GM18508 (cell line): ENCODE results near the gene KCNQ4.

Source experiments
- ATAC-seq: cut with Tn5 transposase; IDR thresholded peaks from one replicate; pipeline ENCODE4 v1.9.1; 2021; ENCODE audit warnings: moderate number of reproducible peaks; ENCODE audit not compliant: insufficient read depth, unreplicated experiment

The KCNQ4 gene

DNA sequence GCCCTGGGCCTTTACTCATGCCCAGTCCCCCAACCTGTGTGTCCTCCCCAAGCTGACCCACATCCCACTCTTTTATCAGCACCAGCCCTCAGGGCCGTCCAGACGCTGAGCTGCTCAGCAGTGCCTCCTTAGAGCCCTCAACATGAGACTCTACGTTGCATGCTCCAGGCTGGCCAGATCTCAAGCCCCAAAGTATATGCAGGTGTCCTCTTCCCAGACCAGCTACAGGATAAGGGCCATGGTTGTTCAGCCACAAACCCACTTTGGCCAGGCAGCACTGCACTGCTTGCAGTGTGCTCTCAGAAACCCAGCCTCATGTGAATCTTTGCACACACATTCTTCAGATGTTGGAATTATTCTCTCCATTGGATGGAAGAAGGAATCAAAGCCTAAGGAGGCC lies 72.5 kb downstream of the KCNQ4 start:
- no peak for ATAC-seq

DNA sequence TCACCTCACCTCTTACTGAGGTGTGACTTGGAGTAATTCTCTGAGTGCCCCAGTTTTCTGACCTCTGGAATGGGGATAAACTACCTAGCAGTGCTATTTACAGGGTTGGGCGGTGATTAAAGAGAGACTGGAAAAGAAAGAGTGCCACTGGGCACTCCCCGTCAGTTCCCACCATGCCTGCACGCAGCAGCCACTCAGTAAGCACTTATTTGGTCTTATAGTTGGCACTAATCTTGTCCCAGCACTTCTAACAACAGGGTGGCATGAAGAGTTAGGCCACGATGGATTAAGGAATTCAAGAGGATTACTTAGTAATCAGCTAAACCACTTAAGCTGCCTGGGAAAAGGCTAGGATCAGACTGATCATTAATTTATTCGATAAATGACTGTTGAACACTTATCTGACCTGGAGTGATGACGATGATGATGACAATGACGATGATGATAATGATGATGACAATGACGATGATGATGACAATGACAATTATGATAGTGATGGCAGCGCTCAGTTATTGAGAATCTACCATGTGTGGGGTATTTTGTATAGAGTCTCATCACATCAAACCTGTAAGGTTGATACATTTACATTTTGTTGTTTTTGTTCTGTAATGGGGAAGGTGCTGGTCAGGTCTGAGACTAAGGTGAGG lies 73.2 kb downstream of the KCNQ4 start:
- no peak for ATAC-seq

DNA sequence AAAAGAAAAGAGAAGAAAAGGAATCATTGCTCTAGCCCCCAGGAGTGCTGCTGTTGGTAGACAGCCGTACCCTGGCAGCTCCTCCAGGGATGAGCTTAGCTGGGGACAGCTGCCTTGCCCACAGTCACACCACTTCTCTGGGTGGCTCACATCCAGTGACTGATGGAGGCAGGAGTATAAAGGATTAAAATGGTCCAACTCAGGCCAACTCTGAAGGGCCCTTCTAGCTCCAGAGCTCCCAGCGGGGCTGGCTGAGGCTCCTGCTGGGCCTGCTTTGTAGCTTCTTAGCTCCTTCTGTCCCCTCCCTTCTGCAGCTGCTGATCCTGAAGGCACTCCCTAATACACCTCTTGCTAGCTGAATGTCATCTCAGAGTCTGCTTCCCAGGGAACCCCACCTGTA lies 74.2 kb downstream of the KCNQ4 start:
- ATAC-seq, result no peak

- no peak for ATAC-seq
These were observed 75.3 kb downstream of the KCNQ4 start for GRCh38 chr1:40858856-40859416.

- no peak for ATAC-seq
These were observed 77.2 kb downstream of the KCNQ4 start for GRCh38 chr1:40860706-40861223.

GRCh38 chr1:40861224-40862003 lies 77.8 kb downstream of the KCNQ4 start:
- ATAC-seq, result no peak

DNA sequence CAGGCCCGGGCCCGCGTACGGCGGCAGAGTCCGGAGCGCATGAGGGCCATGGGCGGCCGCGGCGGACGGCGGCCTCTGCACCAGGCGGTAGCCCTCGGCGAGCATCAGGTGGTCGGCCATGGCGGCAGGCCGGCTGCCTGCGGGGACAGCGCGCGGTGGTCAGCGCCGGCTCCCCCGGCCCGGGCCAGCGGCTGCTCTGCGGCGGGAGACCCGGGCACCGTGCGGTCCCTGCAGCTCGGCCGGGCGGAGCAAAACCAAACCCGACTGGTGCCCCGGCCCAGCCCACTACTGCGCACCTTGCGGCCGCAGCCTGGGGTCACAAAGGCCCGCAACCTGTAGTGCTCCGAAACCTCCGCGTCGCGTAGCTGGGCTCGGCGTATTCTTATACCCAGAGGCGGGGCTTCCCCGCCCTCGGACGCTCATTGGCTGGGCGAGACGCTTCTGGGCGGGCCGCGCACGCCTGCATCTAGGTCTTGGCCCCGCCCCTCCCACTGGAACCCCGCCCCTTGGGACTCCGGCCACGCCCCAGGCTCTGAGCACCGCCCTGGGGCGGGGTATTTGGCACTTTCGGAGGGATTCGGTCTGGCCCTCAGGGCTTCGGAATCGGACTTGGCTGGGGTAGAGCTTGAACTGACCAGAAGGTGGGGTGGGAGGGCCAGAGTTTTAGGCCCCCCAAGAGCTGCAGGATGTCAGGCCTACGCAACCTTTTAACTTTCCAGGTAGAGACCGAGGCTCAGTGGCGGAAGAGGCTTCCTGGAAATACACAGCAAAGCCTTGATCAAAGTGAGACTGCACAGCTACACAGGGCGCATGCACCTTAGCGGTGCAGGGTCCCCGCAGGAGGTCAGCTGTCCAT lies 78.6 kb downstream of the KCNQ4 start, which contains the start of gene CITED4:
Gene CITED4, minus strand, starts transcription at position 356 of the 856 bp plus-strand sequence. Its CDS starts 236 bp downstream, at position 120.
- peak; percentile 57 for ATAC-seq

- no peak for ATAC-seq
These were observed 84.6 kb downstream of the KCNQ4 start for GRCh38 chr1:40868051-40868723.

DNA sequence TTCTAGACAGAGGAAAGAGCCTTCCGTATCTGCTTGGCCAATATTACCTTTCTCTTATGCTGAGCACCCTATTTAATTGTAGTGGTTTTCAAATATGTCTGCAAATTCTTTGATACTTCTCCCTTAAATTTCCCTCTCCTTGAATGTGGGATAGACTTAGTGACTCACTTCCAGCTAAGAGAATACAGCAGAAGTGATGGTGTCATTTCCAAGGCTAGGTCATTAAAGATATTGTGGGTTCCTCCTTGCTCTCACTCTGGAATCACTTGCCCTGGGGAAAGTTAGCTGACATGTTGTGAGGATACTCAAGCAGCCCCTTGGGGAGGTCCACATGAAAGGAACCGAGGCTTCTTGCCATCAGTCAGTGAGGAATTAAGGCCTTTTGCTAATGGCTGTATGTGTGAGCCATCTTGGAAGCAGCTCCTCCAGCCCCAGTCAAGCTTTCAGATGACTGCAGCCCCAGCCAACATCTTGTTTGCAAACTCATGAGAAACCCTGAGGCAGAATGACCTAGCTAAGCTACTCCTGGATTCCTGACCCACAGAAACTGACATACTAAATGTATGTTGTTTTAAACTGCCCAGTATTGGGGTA lies 86.6 kb downstream of the KCNQ4 start:
- no peak for ATAC-seq

GRCh38 chr1:40872276-40872675 lies 88.7 kb downstream of the KCNQ4 start:
- no peak for ATAC-seq

DNA sequence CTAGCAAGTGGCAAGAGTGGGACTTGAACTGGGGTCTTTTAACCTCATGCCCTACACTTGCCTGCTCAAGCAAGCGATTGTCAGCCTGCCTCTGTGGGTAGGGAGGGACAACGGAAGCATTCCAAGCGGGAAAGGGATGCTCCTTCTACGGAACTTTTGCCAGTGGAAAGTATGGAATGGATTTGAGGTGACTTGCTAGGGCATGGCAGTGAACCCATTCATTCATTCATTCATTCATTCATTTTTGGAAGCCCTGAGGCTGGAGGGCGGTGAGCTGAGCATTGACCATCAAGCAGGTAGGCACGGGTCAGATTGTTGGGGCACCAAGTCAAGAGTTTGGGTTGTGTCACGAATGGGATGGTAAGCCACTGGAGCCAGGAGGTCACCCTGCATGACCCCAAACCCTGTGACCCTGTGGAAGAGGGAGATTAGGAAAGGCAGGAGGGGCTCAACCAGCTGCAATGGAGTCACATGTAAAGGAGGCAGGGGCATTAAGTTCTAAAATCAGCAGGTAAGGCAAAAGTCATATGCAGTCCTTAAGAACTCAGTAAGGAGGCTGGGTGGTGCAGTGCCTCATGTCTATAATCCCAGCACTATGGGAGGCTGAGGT lies 90.4 kb downstream of the KCNQ4 start:
- no peak for ATAC-seq

DNA sequence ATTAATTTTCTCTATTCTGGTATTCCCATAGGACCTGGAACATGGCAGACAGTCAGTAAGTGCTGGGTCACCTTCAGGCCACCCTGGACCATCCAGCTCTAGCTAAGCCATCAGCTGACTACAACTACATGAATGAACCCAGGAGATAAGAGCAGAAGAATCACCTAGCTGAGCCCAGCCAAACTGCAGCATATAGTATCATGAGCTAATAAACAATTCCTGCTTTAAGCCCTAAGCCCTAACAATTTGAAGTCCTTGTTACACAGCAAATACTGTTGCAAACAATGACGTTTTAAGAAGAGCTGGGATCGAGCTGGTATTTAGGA lies 92.8 kb downstream of the KCNQ4 start:
- ATAC-seq, result no peak

DNA sequence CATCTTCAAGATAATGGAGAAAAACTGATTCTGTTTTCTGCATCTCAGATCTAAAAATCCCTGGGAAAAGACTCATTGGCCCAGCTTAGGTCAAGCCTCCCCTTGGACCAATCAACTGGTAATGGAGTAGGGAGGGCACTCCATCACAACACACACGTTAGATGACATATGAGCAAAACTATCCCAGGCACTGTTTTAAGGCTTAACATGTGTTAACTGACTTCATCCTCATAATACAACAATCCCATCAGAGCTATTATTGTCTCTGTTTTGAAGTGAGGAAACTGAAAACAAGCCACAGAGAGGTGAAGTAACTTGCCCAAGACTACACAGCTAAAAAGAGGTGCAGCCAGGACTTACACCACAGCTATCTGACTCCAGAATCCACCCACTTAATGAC lies 93.3 kb downstream of the KCNQ4 start:
- ATAC-seq, result no peak

GRCh38 chr1:40877698-40878097 lies 94.1 kb downstream of the KCNQ4 start:
- no peak for ATAC-seq

- no peak for ATAC-seq
These were observed 95.3 kb downstream of the KCNQ4 start for GRCh38 chr1:40878906-40879305.

- ATAC-seq, result no peak
These were observed 96.0 kb downstream of the KCNQ4 start for GRCh38 chr1:40879482-40880175.

DNA sequence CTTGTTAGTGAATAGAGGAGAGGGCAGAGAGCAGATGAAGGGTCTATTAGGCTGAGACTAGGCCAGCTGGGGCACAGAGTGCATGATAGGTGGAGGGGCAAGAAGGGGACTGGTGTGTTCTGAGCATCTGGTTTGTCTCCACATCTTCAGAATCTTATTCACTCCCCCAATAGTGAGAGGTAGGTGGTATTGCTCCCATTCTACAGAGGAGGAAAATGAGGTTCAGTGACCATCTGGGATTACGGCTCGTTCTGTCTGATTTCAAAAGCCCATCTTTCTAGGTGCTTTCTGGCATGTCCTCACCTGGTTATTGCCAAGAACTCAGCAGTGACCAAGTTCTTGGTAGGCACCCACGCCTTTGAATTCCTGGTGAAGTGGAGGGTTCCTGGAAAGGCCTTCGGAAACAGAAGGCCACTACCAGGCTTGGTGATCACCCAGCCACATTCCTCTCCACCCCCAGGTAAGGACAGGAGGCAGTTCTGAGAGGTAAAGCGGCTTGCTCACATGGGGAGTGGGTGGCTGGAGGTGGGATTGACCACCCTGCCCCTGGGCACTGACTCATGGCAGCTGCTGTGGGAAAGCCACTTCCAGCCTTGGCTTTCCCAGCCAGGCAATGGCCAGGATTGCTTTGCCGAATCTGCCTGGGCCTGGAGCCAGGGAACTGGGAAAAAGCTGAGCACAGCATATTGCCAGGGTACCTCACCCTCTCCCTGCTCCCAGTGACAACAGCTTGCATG lies 97.4 kb downstream of the KCNQ4 start:
- no peak for ATAC-seq
